ENCODE measurements around the gene SMAD6.

The SMAD6 gene

DNA sequence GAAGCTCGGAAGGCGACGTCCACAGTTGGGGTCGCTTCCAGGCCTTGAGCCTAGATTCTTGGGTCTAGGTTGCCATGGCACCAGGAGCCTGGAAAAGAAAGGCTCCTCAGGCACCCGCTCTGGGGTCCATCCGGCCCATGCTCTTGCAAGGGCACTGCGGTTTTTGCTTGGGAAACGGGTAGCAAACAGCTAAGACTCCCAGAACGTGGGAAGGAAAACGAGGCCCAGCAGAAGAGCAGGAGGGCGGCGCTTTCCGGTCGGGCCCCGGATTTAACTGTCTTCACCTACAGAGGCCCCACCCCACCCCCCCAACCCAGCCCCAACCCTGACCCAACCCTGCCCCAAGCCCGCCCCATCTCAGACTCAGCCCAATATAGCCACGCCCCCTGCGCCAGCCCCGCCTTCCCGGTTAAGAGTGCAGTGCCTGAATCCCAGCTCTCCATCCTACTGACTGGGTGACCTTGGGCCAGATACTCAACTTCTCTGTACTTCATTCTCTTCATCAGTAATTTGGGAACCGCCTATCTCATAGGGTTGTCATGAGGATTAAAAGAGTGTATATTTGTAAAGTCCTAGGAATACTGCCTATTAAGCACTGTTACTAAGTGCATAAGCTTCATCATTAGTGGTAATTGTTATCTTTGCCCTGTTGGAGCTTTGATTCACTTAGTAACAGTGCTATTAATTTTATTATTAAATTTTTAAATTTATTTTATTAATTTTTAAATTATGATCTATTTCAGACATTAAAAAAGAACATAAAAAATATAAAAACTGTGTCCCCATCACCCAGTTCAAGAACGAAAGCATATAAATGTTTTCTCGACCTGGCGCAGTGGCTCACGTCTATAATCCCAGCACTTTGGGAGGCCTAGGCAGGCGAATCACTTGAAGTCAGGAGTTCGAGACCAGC is 28.4 kb upstream of the SMAD6 start:
- TF ChIP-seq, protein P1, sequence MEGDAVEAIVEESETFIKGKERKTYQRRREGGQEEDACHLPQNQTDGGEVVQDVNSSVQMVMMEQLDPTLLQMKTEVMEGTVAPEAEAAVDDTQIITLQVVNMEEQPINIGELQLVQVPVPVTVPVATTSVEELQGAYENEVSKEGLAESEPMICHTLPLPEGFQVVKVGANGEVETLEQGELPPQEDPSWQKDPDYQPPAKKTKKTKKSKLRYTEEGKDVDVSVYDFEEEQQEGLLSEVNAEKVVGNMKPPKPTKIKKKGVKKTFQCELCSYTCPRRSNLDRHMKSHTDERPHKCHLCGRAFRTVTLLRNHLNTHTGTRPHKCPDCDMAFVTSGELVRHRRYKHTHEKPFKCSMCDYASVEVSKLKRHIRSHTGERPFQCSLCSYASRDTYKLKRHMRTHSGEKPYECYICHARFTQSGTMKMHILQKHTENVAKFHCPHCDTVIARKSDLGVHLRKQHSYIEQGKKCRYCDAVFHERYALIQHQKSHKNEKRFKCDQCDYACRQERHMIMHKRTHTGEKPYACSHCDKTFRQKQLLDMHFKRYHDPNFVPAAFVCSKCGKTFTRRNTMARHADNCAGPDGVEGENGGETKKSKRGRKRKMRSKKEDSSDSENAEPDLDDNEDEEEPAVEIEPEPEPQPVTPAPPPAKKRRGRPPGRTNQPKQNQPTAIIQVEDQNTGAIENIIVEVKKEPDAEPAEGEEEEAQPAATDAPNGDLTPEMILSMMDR (IDR thresholded peaks at IDR 0.05; ENCODE audit: insufficient read depth, low read length, missing control alignments) = no peak
- ChIA-PET POLR2A (interaction anchor here (0.5 kb wide), 1 partner anchor 452 kb away, joined by 3 read pairs; no protein-coding TSS in a partner anchor), CTCF (interaction anchor here (1.0 to 2.0 kb wide), 3 partner anchors 26 to 55 kb away, joined by 3 to 8 read pairs (median 3); no protein-coding TSS in a partner anchor)
- H3K4me3 ChIP-seq (ENCODE audit: low read depth, low read length) = no peak overlapping the region
- no peak for DNase-seq (ENCODE audit: low read depth, low spot score)

DNA sequence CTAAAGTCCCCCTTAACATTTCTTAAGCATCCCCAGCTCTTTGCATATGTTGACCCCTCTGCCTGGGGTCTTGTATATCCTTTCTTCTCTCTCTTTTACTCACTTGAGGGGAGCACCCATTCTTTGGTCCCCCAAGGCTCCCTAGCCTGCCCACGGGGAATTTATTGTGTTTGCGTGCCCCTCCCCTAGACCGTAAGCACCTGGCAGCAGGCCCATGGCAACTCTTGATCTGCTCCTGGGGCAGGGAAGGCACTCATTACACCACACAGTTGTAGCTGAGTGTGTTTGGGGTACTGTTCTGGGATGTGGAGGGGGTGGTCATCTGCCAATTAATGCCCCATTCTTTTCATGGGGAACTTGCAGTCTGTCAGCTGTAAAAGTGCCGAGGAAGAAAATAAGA is 27.3 kb upstream of the SMAD6 start:
- DNase-seq (ENCODE audit: low read depth, low spot score) = no peak
- TF ChIP-seq, protein P1 (IDR thresholded peaks at IDR 0.05; ENCODE audit: insufficient read depth, low read length, missing control alignments) = no peak
- ChIA-PET POLR2A (interaction anchor here (0.5 kb wide), 1 partner anchor 451 kb away, joined by 3 read pairs; no protein-coding TSS in a partner anchor), CTCF (interaction anchor here (1.2 kb wide), 1 partner anchor 26 kb away, joined by 3 read pairs; no protein-coding TSS in a partner anchor)
- H3K4me3 ChIP-seq (ENCODE audit: low read depth, low read length) = no peak overlapping the region

DNA sequence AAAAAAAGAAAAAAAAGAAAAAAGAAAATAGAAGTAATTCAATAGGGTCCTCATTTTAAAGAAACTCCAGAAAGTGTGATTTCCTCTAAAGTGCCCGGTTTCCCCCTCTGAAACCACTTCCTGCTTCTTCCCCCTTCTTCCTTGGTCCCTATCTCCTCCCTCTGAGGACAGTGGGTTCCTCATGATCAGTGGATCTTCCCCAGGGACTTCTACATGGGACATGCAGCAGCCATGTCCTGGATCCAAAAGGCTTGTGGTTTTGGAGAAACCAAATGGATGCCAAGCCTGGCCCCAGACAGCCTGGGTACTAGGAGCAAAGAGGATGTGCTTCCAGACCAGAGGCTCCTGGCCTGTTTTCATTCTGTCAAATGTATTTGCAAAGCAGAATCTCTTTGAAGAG is 26.6 kb upstream of the SMAD6 start:
- TF ChIP-seq, protein P1 (IDR thresholded peaks at IDR 0.05; ENCODE audit: insufficient read depth, low read length, missing control alignments) = no peak
- no peak for DNase-seq (ENCODE audit: low read depth, low spot score)
- ChIA-PET CTCF (no interaction called here), POLR2A (no interaction called here)
- H3K4me3 ChIP-seq (ENCODE audit: low read depth, low read length) = no peak overlapping the region

DNA sequence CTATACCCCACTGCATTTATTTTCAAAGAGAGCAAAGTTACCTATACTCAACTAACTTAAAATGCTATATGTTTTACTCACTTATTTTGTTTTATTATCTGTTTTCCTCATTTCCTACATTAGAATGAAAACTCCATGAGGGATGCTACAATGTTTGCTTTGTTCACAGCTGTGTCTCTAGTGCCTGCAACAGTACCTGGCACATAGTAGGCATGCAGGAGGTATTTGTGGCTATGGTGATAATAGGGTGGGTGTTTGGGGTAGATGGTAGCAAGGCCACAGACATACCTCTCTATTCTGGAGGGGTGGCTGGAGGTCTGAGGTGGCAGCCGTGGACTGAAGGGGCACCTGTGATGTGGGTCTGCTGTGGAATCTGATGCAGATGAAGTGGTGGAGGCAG is 24.7 kb upstream of the SMAD6 start:
- POLR2A ChIA-PET = no interaction called here

DNA sequence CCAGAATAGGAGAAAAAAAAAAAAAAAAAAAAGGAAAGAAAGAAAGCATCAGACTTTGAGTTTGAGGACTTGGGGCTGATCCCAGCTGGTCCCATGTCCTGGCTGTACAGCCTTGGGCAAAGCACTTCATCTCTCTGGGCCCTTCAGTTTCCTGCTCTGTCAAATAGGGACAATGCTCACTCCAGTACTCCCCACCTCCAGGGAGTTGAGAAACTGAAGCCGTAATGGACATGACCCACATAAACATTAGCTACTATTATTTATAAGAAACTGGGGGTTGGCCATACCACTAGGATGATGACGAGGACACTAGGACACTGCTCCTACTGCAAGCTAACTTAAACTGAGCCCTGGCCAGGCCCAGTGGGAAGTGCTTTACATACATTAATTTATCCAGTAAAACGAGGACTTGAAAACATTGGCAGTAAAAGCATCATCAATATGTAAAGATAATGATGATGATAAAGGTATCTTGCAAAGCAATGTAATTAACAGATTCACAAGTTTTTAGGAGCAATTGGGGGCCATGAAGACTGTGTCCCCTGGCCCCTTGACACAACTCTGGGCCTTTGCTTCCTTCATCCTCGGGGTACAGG is 22.9 kb upstream of the SMAD6 start:
- no peak overlapping the region for H3K4me3 ChIP-seq (ENCODE audit: low read depth, low read length)
- DNase-seq (ENCODE audit: low read depth, low spot score) = no peak
- TF ChIP-seq, protein P1 (IDR thresholded peaks at IDR 0.05; ENCODE audit: insufficient read depth, low read length, missing control alignments) = no peak
- CTCF ChIA-PET = interaction anchor here (1.6 kb wide), 1 partner anchor 18 kb away, joined by 6 read pairs; no protein-coding TSS in a partner anchor
- POLR2A ChIA-PET = no interaction called here

More for the DNA sequence above, 24.7 kb upstream of the SMAD6 start:
- TF ChIP-seq, protein P1 (IDR thresholded peaks at IDR 0.05; ENCODE audit: insufficient read depth, low read length, missing control alignments) = no peak
- CTCF ChIA-PET = no interaction called here
- DNase-seq (ENCODE audit: low read depth, low spot score) = no peak
- H3K4me3 ChIP-seq (ENCODE audit: low read depth, low read length) = no peak overlapping the region

DNA sequence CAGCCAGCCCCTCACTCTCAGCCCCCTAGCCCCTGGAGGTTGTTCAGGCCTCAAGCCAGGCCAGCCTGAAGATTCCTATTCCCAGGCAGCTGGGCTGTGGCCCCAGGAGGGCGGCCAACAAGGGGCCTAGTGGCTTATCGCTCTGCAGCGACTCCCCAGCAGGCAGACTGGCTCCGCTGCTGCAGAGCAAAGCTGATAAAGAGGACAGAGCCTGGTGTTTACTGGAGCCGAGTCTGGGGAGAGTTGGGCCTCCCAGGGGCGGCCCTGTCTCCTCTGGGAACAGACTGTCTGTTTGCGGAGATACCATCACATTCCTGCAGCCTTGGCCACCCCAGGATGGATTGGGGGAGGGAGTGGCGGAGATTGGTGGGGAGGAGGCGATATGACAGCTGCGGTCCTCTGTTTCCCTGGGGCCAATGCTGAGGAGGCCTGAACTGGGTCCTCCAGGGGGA is 22.4 kb upstream of the SMAD6 start:
- CTCF ChIA-PET = interaction anchor here (1.6 kb wide), 1 partner anchor 18 kb away, joined by 6 read pairs; no protein-coding TSS in a partner anchor

More for the DNA sequence above, 22.4 kb upstream of the SMAD6 start:
- POLR2A ChIA-PET = no interaction called here
- no peak overlapping the region for H3K4me3 ChIP-seq (ENCODE audit: low read depth, low read length)
- TF ChIP-seq, protein P1 (IDR thresholded peaks at IDR 0.05; ENCODE audit: insufficient read depth, low read length, missing control alignments) = no peak
- no peak for DNase-seq (ENCODE audit: low read depth, low spot score)

All from AG04449 (cell line).